ENCODE data around the gene HECTD1.
"Not testable (repeated sequence)": the region's sequence is repeated elsewhere in the genome, so short reads cannot be mapped to it uniquely, and the experiment has no call there.

HECTD1 gene

GRCh38 chr14:31207755-31208545 lies at the start of gene HECTD1:
Gene HECTD1, minus strand, starts transcription at chr14:31207793. Its CDS starts 1,857 bp downstream, at chr14:31205936.
- DNase-seq, result peak; percentile 92

GRCh38 chr14:31257244-31257553 lies 49.6 kb upstream of the HECTD1 start:
- peak; percentile 29 for DNase-seq

GRCh38 chr14:31256534-31257243 lies 49.1 kb upstream of the HECTD1 start:
- DNase-seq, result no peak

- not testable (repeated sequence) for DNase-seq
Measured at GRCh38 chr14:31255918-31256317, 48.3 kb upstream of the HECTD1 start.

- DNase-seq, result no peak
Measured at GRCh38 chr14:31255286-31255685, 47.7 kb upstream of the HECTD1 start.

GRCh38 chr14:31253746-31254471 lies 46.3 kb upstream of the HECTD1 start:
- DNase-seq, result no peak

GRCh38 chr14:31252865-31253264 lies 45.3 kb upstream of the HECTD1 start:
- DNase-seq, result no peak

GRCh38 chr14:31251028-31251958 lies 43.7 kb upstream of the HECTD1 start:
- no peak for DNase-seq

- no peak for DNase-seq
Measured at GRCh38 chr14:31244626-31245025, 37.0 kb upstream of the HECTD1 start.

GRCh38 chr14:31243860-31244259 lies 36.3 kb upstream of the HECTD1 start:
- no peak for DNase-seq

- DNase-seq, result not testable (repeated sequence)
Measured at GRCh38 chr14:31242161-31242940, 34.8 kb upstream of the HECTD1 start.

GRCh38 chr14:31241450-31242114 lies 34.0 kb upstream of the HECTD1 start:
- no peak for DNase-seq

- no peak for DNase-seq
Measured at GRCh38 chr14:31239741-31240140, 32.1 kb upstream of the HECTD1 start.

- DNase-seq, result no peak
Measured at GRCh38 chr14:31235462-31235861, 27.9 kb upstream of the HECTD1 start.

GRCh38 chr14:31232081-31232480 lies 24.5 kb upstream of the HECTD1 start:
- no peak for DNase-seq

GRCh38 chr14:31231272-31231671 lies 23.7 kb upstream of the HECTD1 start:
- not testable (repeated sequence) for DNase-seq

- DNase-seq, result no peak
Measured at GRCh38 chr14:31230573-31230958, 23.0 kb upstream of the HECTD1 start.

- DNase-seq, result peak; percentile 95
Measured at GRCh38 chr14:31229638-31230572, 22.3 kb upstream of the HECTD1 start.

GRCh38 chr14:31229009-31229408 lies 21.4 kb upstream of the HECTD1 start:
- DNase-seq, result peak; percentile 31

GRCh38 chr14:31228533-31228932 lies 20.9 kb upstream of the HECTD1 start:
- DNase-seq, result peak; percentile 43

All from suppressor macrophage treated with lipopolysaccharide for 4 hours (primary cell).